Trophoblast cell (in vitro differentiated cells and primary cell): ENCODE results near the gene GTF2F2.
"Not testable (repeated sequence)": the region's sequence is repeated elsewhere in the genome, so short reads cannot be mapped to it uniquely, and the experiment has no call there.

Experiments used
- DNase-seq, 2 donors: peaks; one replicate each; pipeline ENCODE4 v3.0.0-alpha.2; 2016
- H2AFZ ChIP-seq: 2 replicates; pipeline ENCODE4 v1.6.1; 2013; ENCODE audit warnings: low read length, moderate library complexity, mild to moderate bottlenecking; ENCODE audit not compliant: insufficient read depth, poor library complexity
- H2AK5ac ChIP-seq: 2 replicates; pipeline ENCODE4 v1.6.1; 2013; ENCODE audit warnings: mild to moderate bottlenecking, low read length
- H2BK120ac ChIP-seq: 2 replicates; pipeline ENCODE4 v1.6.1; 2013; ENCODE audit warnings: low read length, mild to moderate bottlenecking, moderate library complexity; ENCODE audit not compliant: insufficient read depth, poor library complexity
- H2BK12ac ChIP-seq: 2 replicates; pipeline ENCODE4 v1.6.1; 2013; ENCODE audit warnings: mild to moderate bottlenecking, low read length, moderate library complexity
- H2BK5ac ChIP-seq: 2 replicates; pipeline ENCODE4 v1.6.1; 2013; ENCODE audit warnings: low read length, low read depth, moderate library complexity, mild to moderate bottlenecking; ENCODE audit not compliant: poor library complexity
- H3K14ac ChIP-seq: 2 replicates; pipeline ENCODE4 v1.6.1; 2013; ENCODE audit warnings: mild to moderate bottlenecking, low read length
- H3K18ac ChIP-seq: 2 replicates; pipeline ENCODE4 v1.6.1; 2013; ENCODE audit warnings: mild to moderate bottlenecking, low read length
- H3K23ac ChIP-seq: 2 replicates; pipeline ENCODE4 v1.6.1; 2013; ENCODE audit warnings: low read length
- H3K27ac ChIP-seq: 2 replicates; pipeline ENCODE4 v1.5.1; 2013; ENCODE audit warnings: low read depth, mild to moderate bottlenecking, inconsistent platforms, low read length, moderate library complexity
- H3K27me3 ChIP-seq: 2 replicates; pipeline ENCODE4 v1.6.1; 2013; ENCODE audit warnings: inconsistent platforms, mild to moderate bottlenecking, low read length, moderate library complexity; ENCODE audit not compliant: insufficient read depth
- H3K36me3 ChIP-seq, 2 experiments: 1 replicate in 1 of 2; 2 replicates in 1 of 2; pipeline ENCODE4 v1.6.1; 2013; ENCODE audit warnings: low read length in 2 of 2, mild to moderate bottlenecking in 2 of 2, moderate library complexity in 1 of 2; ENCODE audit not compliant: insufficient read depth in 2 of 2, control insufficient read depth in 1 of 2
- H3K4ac ChIP-seq: 2 replicates; pipeline ENCODE4 v1.6.1; 2013; ENCODE audit warnings: low read depth, mild to moderate bottlenecking, low read length, moderate library complexity
- H3K4me1 ChIP-seq, 2 experiments: 1 replicate in 1 of 2; 2 replicates in 1 of 2; pipeline ENCODE4 v1.6.1; 2013; ENCODE audit warnings: low read length in 2 of 2, mild to moderate bottlenecking in 2 of 2, moderate library complexity in 1 of 2; ENCODE audit not compliant: insufficient read depth in 2 of 2, control insufficient read depth in 1 of 2
- H3K4me2 ChIP-seq: 2 replicates; pipeline ENCODE4 v1.6.1; 2013; ENCODE audit warnings: inconsistent platforms, mild to moderate bottlenecking, low read length, moderate library complexity
- H3K4me3 ChIP-seq: 2 replicates; pipeline ENCODE4 v1.5.1; 2013; ENCODE audit warnings: mild to moderate bottlenecking, low read depth, low read length, inconsistent platforms
- H3K79me1 ChIP-seq: one replicate; pipeline ENCODE4 v1.6.1; 2013; ENCODE audit warnings: low read length
- H3K79me2 ChIP-seq: 2 replicates; pipeline ENCODE4 v1.6.1; 2013; ENCODE audit warnings: low read length, mild to moderate bottlenecking; ENCODE audit not compliant: control insufficient read depth, insufficient read depth, poor library complexity
- H3K9ac ChIP-seq: 2 replicates; pipeline ENCODE4 v1.6.1; 2013; ENCODE audit warnings: mild to moderate bottlenecking, low read length
- H3K9me3 ChIP-seq: 2 replicates; pipeline ENCODE4 v1.6.1; 2013; ENCODE audit warnings: low read depth, mild to moderate bottlenecking, control low read depth, inconsistent platforms, low read length; ENCODE audit not compliant: insufficient read depth
- H4K12ac ChIP-seq: 2 replicates; pipeline ENCODE4 v1.6.1; 2013; ENCODE audit warnings: low read depth, mild to moderate bottlenecking, low read length, moderate library complexity
- H4K8ac ChIP-seq: 2 replicates; pipeline ENCODE4 v1.6.1; 2013; ENCODE audit warnings: low read depth, mild to moderate bottlenecking, low read length, moderate library complexity
- H4K91ac ChIP-seq: one replicate; pipeline ENCODE4 v1.6.1; 2013; ENCODE audit warnings: low read depth, mild to moderate bottlenecking, low read length, moderate library complexity
- WGBS: extraction: QIAGEN DNeasy Blood & Tissue Kit; methylation state at CpG from one replicate; pipeline ENCODE4 v1.1.7; 2013; ENCODE audit warnings: missing lambda C conversion rate; ENCODE audit not compliant: insufficient read length, insufficient coverage; ENCODE audit errors: extremely low coverage; 5-methylcytosine and 5-hydroxymethylcytosine counted together

GTF2F2 gene

GRCh38 chr13:45189511-45189910 lies 69.2 kb downstream of the GTF2F2 start:
- not testable (repeated sequence) for H2BK120ac ChIP-seq, H3K9ac ChIP-seq, H3K36me3 ChIP-seq, H3K4me2 ChIP-seq, H3K27me3 ChIP-seq, H3K4me3 ChIP-seq, H3K9me3 ChIP-seq, H3K79me1 ChIP-seq, H3K4ac ChIP-seq, H3K18ac ChIP-seq, H3K14ac ChIP-seq, H3K79me2 ChIP-seq, H4K12ac ChIP-seq, H4K91ac ChIP-seq, H3K4me1 ChIP-seq, H4K8ac ChIP-seq, H2BK5ac ChIP-seq, H2BK12ac ChIP-seq, H2AK5ac ChIP-seq, H3K27ac ChIP-seq, DNase-seq, H3K23ac ChIP-seq, H2AFZ ChIP-seq

- WGBS = no CpG with 5 or more reads among the region's 1 CpG
Measured at GRCh38 chr13:45191874-45192273, 71.6 kb downstream of the GTF2F2 start.

DNA sequence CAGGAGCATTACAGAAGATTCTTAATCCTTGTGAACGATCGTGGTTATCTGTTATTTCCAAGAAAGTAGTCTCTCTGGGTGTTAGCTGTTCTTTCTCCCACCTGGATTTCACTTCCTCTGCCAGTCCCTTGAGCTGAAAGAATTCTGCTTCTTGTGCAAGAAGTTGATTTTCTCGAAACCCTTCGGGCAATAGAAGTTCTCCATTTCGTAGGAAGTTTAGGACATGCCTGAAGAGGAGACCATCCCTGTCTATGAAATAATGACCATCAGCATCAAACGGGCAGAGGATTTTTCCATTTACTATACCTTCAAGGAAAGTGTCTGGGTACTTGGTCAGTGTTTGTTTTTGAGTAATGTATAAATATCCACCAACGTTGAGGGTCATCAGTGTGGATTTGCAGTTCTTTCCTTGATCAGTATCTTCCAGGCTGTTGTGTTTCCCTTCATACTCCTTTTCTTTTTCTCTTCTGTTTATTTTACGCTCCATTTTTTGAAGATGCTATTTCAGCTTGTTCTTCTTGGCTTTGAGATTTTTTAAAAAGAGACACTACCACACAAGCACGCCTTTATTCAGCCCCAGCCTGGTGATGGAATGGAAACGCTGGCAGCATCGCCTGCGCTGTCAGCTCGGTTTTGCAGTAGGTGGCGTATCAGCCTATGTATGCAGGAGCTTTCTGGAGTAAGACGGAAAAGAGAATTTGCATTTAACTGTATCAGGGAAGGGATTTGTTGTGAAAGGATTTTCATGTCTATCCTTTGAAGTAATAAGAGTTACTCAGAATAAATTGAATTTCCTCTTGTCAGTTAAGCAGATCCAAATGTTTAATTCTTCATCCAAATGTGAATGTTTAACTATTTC lies 74.0 kb downstream of the GTF2F2 start:
- no peaks in the 10 kb centered on the region for H3K79me1 ChIP-seq
- no peak overlapping the region for H2BK5ac ChIP-seq
- H3K4ac ChIP-seq = no peak overlapping the region
- no peaks in the 10 kb centered on the region for H3K27me3 ChIP-seq
- no peaks in the 10 kb centered on the region for H3K79me2 ChIP-seq
- no peak overlapping the region for H3K4me3 ChIP-seq
- H4K12ac ChIP-seq = no peak overlapping the region
- no peaks in the 10 kb centered on the region for H3K4me1 ChIP-seq
- H2AK5ac ChIP-seq = no peak overlapping the region
- H3K14ac ChIP-seq = no peak overlapping the region
- no peak overlapping the region for H2BK12ac ChIP-seq
- DNase-seq = peak in 1 of 2 donors; percentile 51
- H3K4me2 ChIP-seq = no peak overlapping the region
- no peaks in the 10 kb centered on the region for H3K9me3 ChIP-seq
- H3K27ac ChIP-seq = no peak overlapping the region
- H4K91ac ChIP-seq = no peak overlapping the region
- no peak overlapping the region for H4K8ac ChIP-seq
- no peak overlapping the region for H2BK120ac ChIP-seq
- H3K23ac ChIP-seq = no peak overlapping the region
- no peaks in the 10 kb centered on the region for H3K36me3 ChIP-seq
- no peak overlapping the region for H3K9ac ChIP-seq
- WGBS = no CpG with 5 or more reads among the region's 15 CpGs
- H2AFZ ChIP-seq = no peak overlapping the region
- H3K18ac ChIP-seq = no peak overlapping the region

More at GRCh38 chr13:45191874-45192273, 71.6 kb downstream of the GTF2F2 start:
- Histone ChIP-seq H3K14ac (no peak overlapping the region), H3K9ac (no peak overlapping the region), H3K4me2 (no peak overlapping the region), H2AFZ (no peak overlapping the region), H2BK5ac (no peak overlapping the region), H2AK5ac (no peak overlapping the region), H2BK12ac (no peak overlapping the region), H3K9me3 (no peaks in the 10 kb centered on the region), H3K4me1 (no peaks in the 10 kb centered on the region), H4K8ac (no peak overlapping the region), H3K23ac (no peak overlapping the region), H3K4ac (no peak overlapping the region), H3K4me3 (no peak overlapping the region), H4K12ac (no peak overlapping the region), H3K36me3 (no peaks in the 10 kb centered on the region), H3K79me2 (no peaks in the 10 kb centered on the region), H3K79me1 (no peaks in the 10 kb centered on the region), H3K27ac (no peak overlapping the region), H2BK120ac (no peak overlapping the region), H3K18ac (no peak overlapping the region), H3K27me3 (no peaks in the 10 kb centered on the region), H4K91ac (no peak overlapping the region)
- no peak for DNase-seq

DNA sequence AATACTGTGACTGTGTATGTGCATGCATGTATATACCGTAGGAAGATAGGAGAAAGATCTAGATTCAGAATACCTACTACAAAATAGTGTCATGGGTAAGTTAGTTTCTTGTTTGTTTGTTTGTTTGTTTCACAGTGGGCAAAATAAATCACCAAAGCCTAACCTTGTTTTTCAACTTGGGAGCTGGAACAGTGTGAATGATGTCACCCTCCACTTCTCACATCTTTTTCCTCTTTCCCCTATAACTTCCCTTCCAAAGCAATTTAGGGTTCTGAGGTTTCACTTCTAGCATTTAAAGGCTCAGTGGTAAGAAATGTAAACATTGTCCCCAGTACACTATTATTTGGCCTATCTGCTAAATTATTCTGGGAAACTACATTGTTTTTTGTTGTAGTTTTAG lies 75.1 kb downstream of the GTF2F2 start:
- Histone ChIP-seq H4K91ac (no peak overlapping the region), H3K14ac (no peak overlapping the region), H4K8ac (no peak overlapping the region), H3K4me1 (no peaks in the 10 kb centered on the region), H2BK12ac (no peak overlapping the region), H3K4me3 (no peak overlapping the region), H4K12ac (no peak overlapping the region), H3K9ac (no peak overlapping the region), H3K27me3 (no peaks in the 10 kb centered on the region), H3K36me3 (peaks cover 0 to 2% of the 10 kb centered on the region in 2 experiments), H3K79me1 (no peaks in the 10 kb centered on the region), H3K4ac (no peak overlapping the region), H2BK5ac (no peak overlapping the region), H3K9me3 (no peaks in the 10 kb centered on the region), H2AK5ac (no peak overlapping the region), H3K4me2 (no peak overlapping the region), H3K79me2 (no peaks in the 10 kb centered on the region), H3K23ac (no peak overlapping the region), H2BK120ac (no peak overlapping the region), H2AFZ (no peak overlapping the region), H3K18ac (no peak overlapping the region), H3K27ac (no peak overlapping the region)
- DNase-seq = no peak
- WGBS = no CpG with 5 or more reads among the region's 1 CpG
